Ureter (tissue), 1 donor: ENCODE results near the gene CFAP97D2. TPM values are rescaled to one million over a fixed set of nuclear protein-coding genes. Genes with fewer than 3 reads are reported as not detected.
"Not testable (repeated sequence)": the region's sequence is repeated elsewhere in the genome, so short reads cannot be mapped to it uniquely, and the experiment has no call there.

Experiments used
- DNase-seq: peaks from one replicate; pipeline ENCODE4 v3.0.0-alpha.2; 2020; ENCODE audit warnings: low spot score
- total RNA-seq: library from RNA; stranded (reverse); gene quantifications from one replicate; pipeline ENCODE4 v1.2.4, GENCODE V29; 2023
- donor health status: DM: yes; HTN: yes; CAD: no.

CFAP97D2 gene
- total RNA-seq, 1 donor from 2014 or later = not detected

DNA sequence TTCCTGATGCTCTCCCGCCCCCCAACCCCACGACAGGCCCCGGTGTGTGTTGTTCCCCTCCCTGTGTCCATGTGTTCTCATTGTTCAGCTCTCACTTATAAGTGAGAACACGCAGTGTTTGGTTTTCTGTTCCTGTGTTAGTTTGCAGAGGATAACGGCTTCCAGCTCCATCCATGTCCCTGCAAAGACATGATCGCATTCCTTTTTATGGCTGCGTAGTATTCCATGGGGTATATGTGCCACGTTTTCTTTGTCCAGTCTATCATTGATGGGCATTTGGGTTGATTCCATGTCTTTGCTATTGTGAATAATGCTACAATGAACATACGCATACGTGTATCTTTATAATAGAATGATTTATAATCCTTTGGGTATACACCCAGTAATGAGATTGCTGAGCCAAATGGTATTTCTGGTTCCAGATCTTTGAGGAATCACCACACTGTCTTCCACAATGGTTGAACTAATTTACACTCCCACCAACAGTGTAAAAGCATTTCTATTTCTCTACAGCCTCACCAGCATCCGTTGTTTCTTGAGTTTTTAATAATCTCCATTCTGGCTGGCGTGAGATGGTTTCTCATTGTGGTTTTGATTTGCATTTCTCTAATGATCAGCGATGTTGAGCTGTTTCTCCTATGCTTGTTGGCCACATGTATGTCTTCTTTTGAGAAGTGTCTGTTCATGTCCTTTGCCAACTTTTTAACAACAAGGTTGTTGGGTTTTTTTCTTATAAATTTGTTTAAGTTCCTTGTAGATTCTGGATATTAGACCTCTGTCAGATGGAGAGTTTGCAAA lies 20.0 kb upstream of the CFAP97D2 start:
- not testable (repeated sequence) for DNase-seq

- no peak for DNase-seq
These were observed 18.0 kb upstream of the CFAP97D2 start for GRCh38 chr13:114161028-114161556.

DNA sequence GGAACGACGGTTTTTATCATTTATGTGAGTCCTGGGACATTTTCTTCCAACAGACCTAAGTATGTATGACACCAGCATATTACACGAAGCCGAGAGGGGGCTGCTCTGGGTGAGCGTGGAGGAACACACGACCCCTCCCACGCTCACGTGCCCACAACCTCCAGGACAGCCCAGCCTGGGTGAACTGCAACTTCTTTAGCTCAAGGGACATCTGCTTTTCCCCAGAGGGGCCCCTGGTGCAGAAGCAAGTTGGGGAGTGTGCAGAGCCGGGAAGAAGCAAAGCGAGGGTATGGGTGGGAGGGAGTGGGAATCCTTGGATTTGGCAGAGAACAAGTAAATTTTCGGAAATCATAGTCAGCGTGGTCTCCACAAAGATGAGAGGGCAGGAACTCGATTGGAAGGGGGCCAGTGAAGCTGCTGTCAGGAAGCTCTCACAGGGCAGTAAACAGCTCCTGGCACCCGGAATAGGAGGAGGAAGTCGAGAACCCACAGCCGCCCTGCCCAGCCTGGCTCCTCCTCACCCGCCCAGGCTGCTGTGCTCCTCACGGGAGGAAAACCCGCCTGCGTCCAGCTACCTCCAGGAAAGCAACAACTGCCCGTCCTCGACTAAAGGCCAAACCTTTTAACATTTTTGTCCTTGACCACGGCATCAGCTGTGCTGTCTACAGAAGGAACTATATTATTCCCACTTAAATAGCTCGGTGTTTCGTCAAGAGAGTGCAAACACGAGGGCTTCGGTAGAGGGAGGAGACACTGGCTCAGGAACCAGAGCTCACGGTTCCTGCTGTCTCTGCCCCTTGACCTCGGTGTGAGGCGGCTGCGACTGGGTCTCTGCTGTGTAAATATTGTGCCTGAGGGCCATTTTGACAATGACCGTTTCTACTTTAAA lies 17.2 kb upstream of the CFAP97D2 start:
- DNase-seq = peak; percentile 68

GRCh38 chr13:114162533-114162922 lies 16.5 kb upstream of the CFAP97D2 start:
- DNase-seq = no peak

DNA sequence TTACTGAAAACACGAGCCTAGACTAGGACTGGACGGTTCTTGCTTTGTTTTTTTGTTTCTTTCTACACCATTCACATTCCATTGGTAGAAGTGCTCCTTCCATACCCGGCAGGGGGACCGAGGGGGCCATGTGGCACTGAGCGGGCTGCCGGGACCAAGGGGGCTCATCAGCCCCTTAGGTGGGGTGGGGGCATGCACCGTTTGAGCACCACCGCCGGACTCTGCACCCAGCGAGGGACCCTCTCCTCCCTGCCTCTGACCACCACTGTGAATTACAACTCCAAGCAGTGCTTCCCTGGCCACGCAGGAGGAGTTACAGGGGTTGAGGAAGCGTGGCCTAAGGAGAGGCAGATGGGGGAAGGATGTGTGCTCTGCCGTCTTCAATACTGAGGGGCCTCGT lies 15.0 kb upstream of the CFAP97D2 start:
- DNase-seq = no peak

DNA sequence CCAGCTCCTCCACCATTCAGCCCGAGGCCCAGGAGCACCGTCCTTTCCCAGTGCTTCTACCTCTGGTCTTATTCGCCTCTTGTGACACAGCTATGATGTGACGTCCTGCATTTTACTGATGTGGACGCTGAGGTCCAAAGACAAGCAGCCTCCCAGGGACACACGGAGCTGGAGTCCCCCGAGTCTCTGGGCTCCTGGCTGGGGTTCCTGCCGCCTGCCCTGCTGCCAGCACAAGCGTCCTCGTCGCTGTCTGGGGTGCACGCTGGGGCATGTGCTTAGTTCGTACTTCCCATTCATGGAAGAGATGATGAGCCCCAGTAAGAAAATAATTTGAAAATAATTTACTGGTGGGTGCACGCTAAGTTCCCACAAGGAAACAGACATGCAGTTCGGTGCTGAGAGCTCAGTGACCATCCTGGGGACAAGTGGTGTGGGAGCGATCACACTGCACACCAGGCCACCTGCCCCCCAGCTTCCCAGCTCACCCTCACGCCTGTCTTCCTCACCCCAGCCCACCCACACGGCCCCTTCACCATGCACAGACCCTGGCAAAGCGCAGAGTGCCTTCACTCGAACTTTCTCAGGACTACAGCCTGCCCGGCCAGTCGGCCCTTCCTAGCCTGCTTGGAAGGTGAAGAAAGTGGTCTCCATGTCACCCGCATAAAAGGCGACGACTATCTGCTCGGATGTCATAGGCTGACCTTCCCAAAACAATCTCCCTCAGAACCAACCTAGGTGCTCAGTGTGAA lies 14.2 kb upstream of the CFAP97D2 start:
- no peak for DNase-seq

DNA sequence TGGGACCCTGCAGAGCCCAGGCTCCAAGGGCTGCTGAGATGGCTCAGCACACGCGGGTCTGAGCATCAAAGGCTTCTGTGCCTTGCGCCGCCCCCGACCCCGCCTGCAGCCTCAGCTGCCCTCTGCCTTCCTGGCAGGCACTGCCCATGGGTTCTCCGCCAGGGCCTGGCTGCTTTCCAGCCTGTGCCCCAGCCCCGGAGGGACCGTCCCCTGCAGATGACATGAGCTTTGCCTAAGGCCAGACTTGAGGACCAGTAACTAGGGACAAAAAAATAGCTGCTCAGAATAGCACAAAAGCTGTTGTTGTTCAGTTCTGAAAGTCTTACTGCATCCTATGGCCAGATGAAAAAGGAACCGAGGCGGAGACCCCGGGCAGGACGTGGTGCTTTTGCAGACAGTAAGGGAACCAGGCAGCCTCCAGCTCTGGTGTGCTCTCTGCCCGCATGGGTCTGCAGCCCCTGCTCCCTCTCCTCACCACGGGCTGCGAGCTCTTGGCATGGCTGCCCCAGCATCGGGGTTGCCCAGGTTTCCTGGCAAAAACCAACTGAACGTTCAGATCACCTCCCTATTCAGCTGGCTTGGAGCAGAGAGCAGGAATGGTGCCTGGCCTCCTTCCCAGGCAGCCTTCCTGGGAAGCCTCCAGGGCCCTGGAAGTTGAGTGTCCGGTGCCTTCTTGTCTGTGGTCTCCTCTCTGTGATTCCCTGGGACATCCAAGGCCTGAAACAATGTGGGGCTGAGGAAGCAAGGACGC lies 12.5 kb upstream of the CFAP97D2 start:
- DNase-seq = no peak

- no peak for DNase-seq
These were observed 11.6 kb upstream of the CFAP97D2 start for GRCh38 chr13:114167426-114167825.

GRCh38 chr13:114167885-114168284 lies 11.2 kb upstream of the CFAP97D2 start:
- no peak for DNase-seq

DNA sequence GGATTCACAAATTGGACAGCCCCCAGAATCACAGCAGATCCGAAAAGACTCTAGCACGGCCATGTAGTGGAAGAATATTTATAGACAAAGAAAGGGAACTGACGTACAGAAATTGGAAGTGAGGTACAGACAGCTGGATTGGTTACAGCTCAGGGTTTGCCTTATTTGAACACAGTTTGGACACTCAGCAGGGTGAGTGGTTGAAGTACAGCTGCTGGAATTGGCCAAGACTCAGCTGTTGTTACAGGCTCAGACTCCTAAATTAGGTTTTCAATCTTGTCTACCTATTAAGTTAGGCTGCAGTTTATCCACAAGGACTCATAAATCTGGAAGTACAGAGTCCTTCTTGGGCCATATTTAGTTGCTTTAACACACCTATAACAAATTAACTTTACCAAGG lies 5.8 kb upstream of the CFAP97D2 start:
- no peak for DNase-seq

DNA sequence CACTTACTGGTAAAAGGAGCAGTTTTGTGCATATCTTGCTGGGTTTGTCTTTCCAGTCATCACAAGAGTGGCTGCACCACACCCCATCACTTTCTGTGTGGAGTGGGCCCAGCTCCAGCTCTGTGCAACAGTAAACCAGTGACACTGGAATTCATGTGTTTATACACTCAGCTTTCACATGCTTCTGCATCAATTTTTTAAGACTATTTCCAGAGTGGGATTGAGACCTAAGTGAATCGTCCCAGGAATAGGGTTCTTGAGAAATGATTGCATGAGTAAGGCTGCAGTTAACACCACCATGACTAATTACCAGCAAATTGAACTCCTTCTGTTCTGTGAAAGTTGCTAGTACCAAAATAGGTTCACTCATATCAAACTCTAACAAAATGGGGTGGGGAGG lies 5.3 kb upstream of the CFAP97D2 start:
- no peak for DNase-seq

GRCh38 chr13:114174529-114174961 lies 4.5 kb upstream of the CFAP97D2 start:
- DNase-seq = no peak

- DNase-seq = not testable (repeated sequence)
These were observed 2.6 kb upstream of the CFAP97D2 start for GRCh38 chr13:114176359-114176902.

DNA sequence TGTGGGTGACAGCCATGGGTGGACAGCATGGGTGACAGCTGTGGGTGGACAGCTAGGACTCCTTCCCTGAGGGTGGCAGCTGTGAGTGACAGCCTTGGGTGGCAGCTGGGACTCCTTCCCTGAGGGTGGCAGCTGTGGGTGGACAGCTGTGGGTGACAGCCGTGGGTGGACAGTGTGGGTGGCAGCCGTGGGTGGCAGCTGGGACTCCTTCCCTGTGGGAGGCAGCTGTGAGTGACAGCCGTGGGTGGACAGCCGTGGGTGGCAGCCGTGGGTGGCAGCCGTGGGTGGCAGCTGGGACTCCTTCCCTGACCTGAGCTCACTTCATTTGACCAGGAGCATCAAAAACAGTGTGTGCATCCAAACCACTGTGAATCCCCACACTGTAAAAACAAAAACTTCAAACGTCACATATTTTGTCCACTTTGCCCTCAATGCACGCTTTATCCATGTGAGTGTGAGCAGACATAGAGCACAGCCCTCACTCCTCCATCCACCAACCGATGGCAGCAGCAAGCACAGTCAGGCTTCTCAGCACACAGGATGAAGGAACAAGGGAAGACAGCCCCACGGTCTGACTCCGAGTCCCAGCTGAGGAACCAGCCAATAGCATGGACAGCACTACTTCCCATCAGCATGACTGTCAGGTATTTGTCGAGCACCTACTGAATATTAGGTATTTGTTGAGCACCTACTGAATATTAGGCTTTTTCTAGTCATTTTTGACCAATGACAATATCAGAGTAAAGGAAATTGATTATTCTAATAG lies 1.6 kb upstream of the CFAP97D2 start:
- DNase-seq = no peak

- DNase-seq = no peak
These were observed 6.3 kb downstream of the CFAP97D2 start for GRCh38 chr13:114185182-114185971.

- DNase-seq = no peak
These were observed 15.8 kb downstream of the CFAP97D2 start for GRCh38 chr13:114194853-114195252.

DNA sequence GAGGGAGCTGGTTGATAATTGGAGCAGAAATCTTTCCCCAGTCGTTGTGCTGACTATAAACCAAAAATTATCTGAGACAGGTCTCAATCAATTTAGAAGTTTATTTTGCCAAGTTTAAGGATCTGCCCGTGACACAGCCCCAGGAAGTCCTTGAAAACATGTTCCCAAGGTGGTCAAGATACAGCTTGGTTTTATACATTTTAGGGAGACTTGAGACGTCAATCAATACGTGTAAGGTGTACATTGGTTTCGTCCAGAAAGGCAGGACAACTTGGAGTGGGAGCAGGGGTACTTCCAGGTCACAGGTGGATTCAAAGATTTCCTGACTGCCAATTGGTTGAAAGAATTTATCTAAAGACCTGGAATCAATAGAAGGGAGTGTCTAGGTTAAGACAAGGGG lies 17.6 kb downstream of the CFAP97D2 start:
- no peak for DNase-seq

- DNase-seq = no peak
These were observed 19.5 kb downstream of the CFAP97D2 start for GRCh38 chr13:114198556-114198955.

DNA sequence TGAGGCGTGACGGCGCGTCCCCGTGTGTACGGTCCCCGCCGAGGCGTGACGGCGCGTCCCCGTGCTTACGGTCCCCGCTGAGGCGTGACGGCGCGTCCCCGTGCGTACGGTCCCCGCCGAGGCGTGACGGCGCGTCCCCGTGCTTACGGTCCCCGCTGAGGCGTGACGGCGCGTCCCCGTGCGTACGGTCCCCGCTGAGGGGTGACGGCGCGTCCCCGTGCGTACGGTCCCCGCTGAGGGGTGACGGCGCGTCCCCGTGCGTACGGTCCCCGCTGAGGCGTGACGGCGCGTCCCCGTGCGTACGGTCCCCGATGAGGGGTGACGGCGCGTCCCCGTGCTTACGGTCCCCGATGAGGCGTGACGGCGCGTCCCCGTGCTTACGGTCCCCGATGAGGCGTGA lies 20.5 kb downstream of the CFAP97D2 start:
- DNase-seq = not testable (repeated sequence)
